Activated T-cell treated with anti-CD3 and anti-CD28 coated beads for 48 hours (primary cell): ENCODE results near the gene DHRS13.
"Not testable (repeated sequence)": the region's sequence is repeated elsewhere in the genome, so short reads cannot be mapped to it uniquely, and the experiment has no call there.

Experiments used
- DNase-seq: peaks from one replicate; pipeline ENCODE4 v3.0.0-alpha.2; 2020; ENCODE audit warnings: low read depth

Gene DHRS13

GRCh38 chr17:28882154-28882895, 20.6 kb downstream of the DHRS13 start:
- DNase-seq = no peak

GRCh38 chr17:28881533-28882056, 21.3 kb downstream of the DHRS13 start:
- DNase-seq = no peak

GRCh38 chr17:28880572-28880945, 22.3 kb downstream of the DHRS13 start:
- no peak for DNase-seq

- no peak for DNase-seq
These were observed 22.9 kb downstream of the DHRS13 start for GRCh38 chr17:28879886-28880571.

GRCh38 chr17:28878981-28879380, 23.9 kb downstream of the DHRS13 start:
- no peak for DNase-seq

GRCh38 chr17:28878158-28878910, 24.5 kb downstream of the DHRS13 start:
- no peak for DNase-seq

GRCh38 chr17:28877150-28877711, 25.6 kb downstream of the DHRS13 start:
- not testable (repeated sequence) for DNase-seq

- no peak for DNase-seq
These were observed 26.9 kb downstream of the DHRS13 start for GRCh38 chr17:28875848-28876550.

GRCh38 chr17:28874750-28875149, 28.1 kb downstream of the DHRS13 start:
- DNase-seq = no peak

GRCh38 chr17:28873839-28874238, 29.0 kb downstream of the DHRS13 start:
- no peak for DNase-seq

GRCh38 chr17:28871056-28871579, 31.8 kb downstream of the DHRS13 start:
- no peak for DNase-seq

- no peak for DNase-seq
These were observed 35.6 kb downstream of the DHRS13 start for GRCh38 chr17:28867276-28867675.

GRCh38 chr17:28865946-28866752, 36.7 kb downstream of the DHRS13 start:
- DNase-seq = no peak

- no peak for DNase-seq
These were observed 37.7 kb downstream of the DHRS13 start for GRCh38 chr17:28864991-28865849.

GRCh38 chr17:28863953-28864352, 38.9 kb downstream of the DHRS13 start:
- DNase-seq = no peak

GRCh38 chr17:28862561-28862960, 40.3 kb downstream of the DHRS13 start:
- DNase-seq = no peak

GRCh38 chr17:28861393-28862203, 41.3 kb downstream of the DHRS13 start:
- no peak for DNase-seq

GRCh38 chr17:28860363-28860808, 42.5 kb downstream of the DHRS13 start:
- DNase-seq = no peak
